Measurements from ENCODE around the gene PRPSAP2.
A peak's percentile ranks its signal among the peaks of the same experiment; 100 is the strongest.
"Not testable (repeated sequence)": the region's sequence is repeated elsewhere in the genome, so short reads cannot be mapped to it uniquely, and the experiment has no call there.

The PRPSAP2 gene, protein sequence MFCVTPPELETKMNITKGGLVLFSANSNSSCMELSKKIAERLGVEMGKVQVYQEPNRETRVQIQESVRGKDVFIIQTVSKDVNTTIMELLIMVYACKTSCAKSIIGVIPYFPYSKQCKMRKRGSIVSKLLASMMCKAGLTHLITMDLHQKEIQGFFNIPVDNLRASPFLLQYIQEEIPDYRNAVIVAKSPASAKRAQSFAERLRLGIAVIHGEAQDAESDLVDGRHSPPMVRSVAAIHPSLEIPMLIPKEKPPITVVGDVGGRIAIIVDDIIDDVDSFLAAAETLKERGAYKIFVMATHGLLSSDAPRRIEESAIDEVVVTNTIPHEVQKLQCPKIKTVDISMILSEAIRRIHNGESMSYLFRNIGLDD

DNA sequence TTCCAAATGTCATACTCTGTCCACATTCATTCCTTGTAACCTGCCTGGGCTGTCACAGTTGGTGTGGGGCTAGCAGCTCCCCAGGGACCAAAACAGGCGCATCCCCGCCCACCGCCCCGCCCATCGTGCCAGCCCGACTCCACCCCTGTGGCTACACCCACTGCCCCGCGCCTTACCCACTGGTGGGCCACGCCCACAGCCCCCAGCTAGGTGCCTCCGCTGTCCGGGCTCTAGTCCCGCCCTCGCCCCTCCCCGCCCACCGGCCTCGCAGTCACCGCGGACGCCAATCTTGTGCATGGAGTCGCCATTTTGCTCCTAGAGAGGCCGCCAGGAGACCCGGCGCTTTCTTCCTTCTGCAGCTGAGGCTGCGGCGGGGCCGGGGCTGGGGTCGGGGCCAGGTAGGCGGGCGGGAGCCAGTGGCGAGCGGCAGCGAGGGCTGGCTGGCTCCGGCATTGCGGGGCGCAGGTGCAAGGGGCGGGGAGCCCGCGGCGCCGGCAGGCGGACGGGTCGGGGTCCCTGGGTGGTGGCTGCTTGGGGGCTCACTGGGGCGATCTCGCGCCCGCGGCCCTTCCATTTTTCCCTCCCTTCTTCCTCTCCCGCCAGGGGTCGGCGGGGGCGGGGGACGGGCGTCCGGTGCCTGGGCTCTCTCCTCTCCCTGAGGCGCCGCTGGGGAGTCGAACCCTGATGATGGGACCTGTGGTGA is at the start of gene PRPSAP2:
PRPSAP2 (plus strand) TSS at position 268 of the 703 bp plus-strand sequence. CDS start 7,703 bp downstream, outside the sequence.
- H3K9ac ChIP-seq (ENCODE audit: low read length in 2 of 2): peak within 1 kb of the TSS; percentile 84 to 85
- peaks cover 15% of the 10 kb centered on the region for H3K4me1 ChIP-seq (ENCODE audit: control insufficient read depth, insufficient read depth, low read length)
- H3K4me3 ChIP-seq (ENCODE audit: low read length in 2 of 2): peak within 1 kb of the TSS; percentile 81 to 86
- no peaks in the 10 kb centered on the region for H3K27me3 ChIP-seq (ENCODE audit: control insufficient read depth in 1 of 2, insufficient read depth in 2 of 2, low read length in 2 of 2)
- peak within 1 kb of the TSS; percentile 81 for H3K27ac ChIP-seq (ENCODE audit: low read length)
- H3K9me3 ChIP-seq (ENCODE audit: control insufficient read depth in 2 of 2, low read length in 2 of 2): no peaks in the 10 kb centered on the region
- H3K36me3 ChIP-seq (ENCODE audit: control insufficient read depth in 2 of 2, insufficient read depth in 2 of 2, low read length in 2 of 2): no peaks in the 10 kb centered on the region

DNA sequence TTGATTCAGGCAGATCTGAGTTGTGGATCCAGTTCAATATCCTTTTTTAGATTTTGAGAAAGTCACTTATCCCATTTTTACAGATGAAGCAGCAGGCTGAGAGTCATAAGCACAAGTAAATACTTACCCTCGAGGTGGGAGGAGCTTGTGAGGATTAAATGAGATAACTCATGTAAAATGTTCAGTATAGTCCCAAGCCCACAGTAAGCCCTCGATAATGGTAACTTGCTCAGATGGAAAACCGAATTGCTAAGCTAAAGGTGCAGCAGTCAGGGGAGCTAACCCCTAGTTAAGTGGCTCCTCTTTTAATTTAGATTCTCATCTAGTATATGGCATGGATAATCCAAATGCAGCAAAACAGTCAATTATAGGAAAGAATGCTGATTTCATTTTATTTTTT is 42.0 kb upstream of the PRPSAP2 start:
- H3K4me3 ChIP-seq (ENCODE audit: low read length in 2 of 2); H3K9me3 ChIP-seq (ENCODE audit: control insufficient read depth in 2 of 2, low read length in 2 of 2); H3K27me3 ChIP-seq (ENCODE audit: control insufficient read depth in 1 of 2, insufficient read depth in 2 of 2, low read length in 2 of 2); H3K4me1 ChIP-seq (ENCODE audit: control insufficient read depth, insufficient read depth, low read length); H3K9ac ChIP-seq (ENCODE audit: low read length in 2 of 2); H3K27ac ChIP-seq (ENCODE audit: low read length); H3K36me3 ChIP-seq (ENCODE audit: control insufficient read depth in 2 of 2, insufficient read depth in 2 of 2, low read length in 2 of 2): not testable (repeated sequence)

DNA sequence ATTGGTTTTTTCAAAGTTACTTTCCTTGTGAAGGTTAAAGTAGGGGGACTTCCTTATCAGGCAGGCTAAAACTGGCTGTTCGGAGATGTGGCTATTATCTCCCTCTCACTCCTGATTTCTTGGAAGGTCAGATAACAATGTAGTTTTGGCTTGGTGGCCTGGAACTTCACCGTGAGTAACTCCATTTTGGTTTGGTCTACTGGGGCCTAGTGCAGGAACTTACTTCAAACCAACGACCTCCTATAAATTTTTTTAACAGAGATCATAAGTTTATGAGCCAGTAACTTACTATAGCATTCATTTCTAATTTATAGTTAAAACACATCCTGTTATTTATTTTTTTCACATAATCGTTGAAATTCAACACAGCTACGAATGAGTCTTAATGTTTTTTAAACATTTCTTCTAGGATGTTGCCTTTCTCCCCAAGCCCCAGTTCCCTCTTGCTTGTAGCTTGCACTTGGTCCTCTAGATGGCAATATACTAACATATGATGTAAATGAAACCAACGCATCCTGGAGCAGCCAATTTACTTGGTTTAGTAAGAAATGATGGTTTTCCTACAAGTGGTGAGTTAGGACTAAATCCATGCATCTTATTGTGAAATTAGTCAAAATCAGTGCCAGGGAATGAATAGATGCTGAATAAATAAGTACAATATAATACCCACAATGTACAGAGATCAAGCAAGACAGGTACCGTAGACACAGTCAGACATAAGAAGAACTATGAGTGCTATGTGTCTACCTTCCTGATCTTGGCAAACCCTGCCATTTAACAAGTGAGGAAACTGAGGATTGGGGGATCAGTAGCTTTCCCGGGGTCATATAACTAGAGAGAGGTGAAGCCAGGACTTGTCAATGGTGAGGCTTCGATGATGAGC is 41.2 kb upstream of the PRPSAP2 start:
- H3K36me3 ChIP-seq (ENCODE audit: control insufficient read depth in 2 of 2, insufficient read depth in 2 of 2, low read length in 2 of 2); H3K9me3 ChIP-seq (ENCODE audit: control insufficient read depth in 2 of 2, low read length in 2 of 2); H3K27ac ChIP-seq (ENCODE audit: low read length); H3K27me3 ChIP-seq (ENCODE audit: control insufficient read depth in 1 of 2, insufficient read depth in 2 of 2, low read length in 2 of 2); H3K4me3 ChIP-seq (ENCODE audit: low read length in 2 of 2); H3K4me1 ChIP-seq (ENCODE audit: control insufficient read depth, insufficient read depth, low read length); H3K9ac ChIP-seq (ENCODE audit: low read length in 2 of 2): not testable (repeated sequence)

DNA sequence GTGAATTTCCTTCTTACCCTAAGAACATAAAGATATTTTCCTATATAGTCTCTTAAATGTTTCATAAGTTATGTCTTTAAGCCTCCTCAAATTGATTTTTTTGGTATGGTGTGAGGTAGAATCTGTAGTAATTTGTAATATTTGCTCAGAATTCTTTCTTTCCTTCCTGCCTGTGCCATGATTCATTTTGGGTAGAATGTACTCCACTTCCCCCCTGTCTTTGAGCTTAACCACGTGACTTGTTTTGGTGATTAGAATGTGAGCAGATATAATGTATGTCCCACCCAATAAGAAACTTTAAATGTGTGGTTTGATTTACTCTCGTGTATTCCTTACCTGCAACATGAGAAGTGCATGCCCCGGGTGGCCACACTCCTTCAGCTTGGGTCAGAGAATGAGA is 36.5 kb upstream of the PRPSAP2 start:
- H3K9ac ChIP-seq (ENCODE audit: low read length in 2 of 2); H3K9me3 ChIP-seq (ENCODE audit: control insufficient read depth in 2 of 2, low read length in 2 of 2): not testable (repeated sequence)

DNA sequence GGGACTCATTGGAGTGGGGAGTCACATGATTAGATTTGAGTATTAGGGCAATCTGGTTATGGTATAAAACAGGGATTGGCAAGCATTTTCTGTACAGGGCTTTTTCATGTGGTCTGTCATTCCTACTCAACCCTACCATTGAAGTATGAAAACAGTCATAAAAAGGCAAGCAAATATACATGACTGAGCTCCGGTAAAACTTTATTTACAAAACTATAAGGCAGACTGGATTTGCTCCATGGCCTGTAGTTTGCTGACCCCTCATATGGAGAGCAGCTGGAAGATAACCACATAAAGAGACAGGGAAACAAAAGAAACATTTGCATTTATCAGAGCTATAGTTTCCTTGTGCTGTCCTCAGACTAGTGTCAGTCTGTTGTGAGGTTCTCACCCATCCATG is 30.3 kb upstream of the PRPSAP2 start:
- not testable (repeated sequence) for H3K4me3 ChIP-seq (ENCODE audit: low read length in 2 of 2); H3K9me3 ChIP-seq (ENCODE audit: control insufficient read depth in 2 of 2, low read length in 2 of 2); H3K9ac ChIP-seq (ENCODE audit: low read length in 2 of 2); H3K27me3 ChIP-seq (ENCODE audit: control insufficient read depth in 1 of 2, insufficient read depth in 2 of 2, low read length in 2 of 2); H3K36me3 ChIP-seq (ENCODE audit: control insufficient read depth in 2 of 2, insufficient read depth in 2 of 2, low read length in 2 of 2); H3K4me1 ChIP-seq (ENCODE audit: control insufficient read depth, insufficient read depth, low read length); H3K27ac ChIP-seq (ENCODE audit: low read length)

More for the DNA sequence above, 36.5 kb upstream of the PRPSAP2 start:
- not testable (repeated sequence) for H3K27me3 ChIP-seq (ENCODE audit: control insufficient read depth in 1 of 2, insufficient read depth in 2 of 2, low read length in 2 of 2); H3K4me1 ChIP-seq (ENCODE audit: control insufficient read depth, insufficient read depth, low read length); H3K4me3 ChIP-seq (ENCODE audit: low read length in 2 of 2); H3K27ac ChIP-seq (ENCODE audit: low read length); H3K36me3 ChIP-seq (ENCODE audit: control insufficient read depth in 2 of 2, insufficient read depth in 2 of 2, low read length in 2 of 2)

DNA sequence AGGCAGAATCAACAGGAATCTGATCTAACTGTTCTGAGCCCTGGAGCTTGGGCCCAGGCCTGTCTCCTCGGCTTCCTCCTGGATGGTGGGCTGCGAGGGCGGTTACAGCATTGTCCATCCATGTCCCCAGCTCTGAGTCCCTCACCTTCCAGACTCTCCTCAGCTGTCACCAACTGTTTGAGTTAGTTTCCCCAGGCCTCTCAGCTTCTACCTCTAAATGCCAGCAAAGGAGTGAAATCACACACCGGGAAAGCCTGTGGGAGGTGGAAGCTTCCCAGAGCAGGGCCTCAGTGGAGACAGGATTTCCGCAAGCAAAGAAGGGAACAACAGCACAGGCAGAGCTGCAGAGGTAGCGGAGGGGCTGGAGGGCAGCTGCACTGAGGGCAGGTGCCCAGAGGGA is 9.4 kb upstream of the PRPSAP2 start:
- Histone ChIP-seq H3K9ac (ENCODE audit: low read length in 2 of 2) (no peak overlapping the region), H3K9me3 (ENCODE audit: control insufficient read depth in 2 of 2, low read length in 2 of 2) (no peaks in the 10 kb centered on the region), H3K4me1 (ENCODE audit: control insufficient read depth, insufficient read depth, low read length) (no peaks in the 10 kb centered on the region)

DNA sequence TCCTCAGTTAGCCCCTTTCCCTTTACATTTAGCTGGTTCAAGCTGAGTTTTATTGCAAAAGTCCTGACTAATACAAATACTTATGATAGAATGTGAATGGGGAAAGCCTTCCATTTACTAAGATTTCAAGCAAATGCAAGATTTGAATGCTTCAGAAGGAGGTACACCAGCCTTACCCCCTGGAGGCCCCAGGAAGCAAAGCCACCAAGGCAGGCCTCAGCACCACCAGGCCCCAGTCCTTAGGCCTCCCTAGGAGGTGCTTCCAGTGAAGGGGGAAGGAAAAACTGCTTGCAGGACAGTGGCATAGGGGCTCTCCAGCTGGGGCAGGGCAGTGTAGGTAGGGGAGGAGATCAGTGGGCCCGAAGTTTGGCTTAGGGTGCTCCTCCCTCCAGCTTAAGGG is 7.3 kb upstream of the PRPSAP2 start:
- Histone ChIP-seq H3K4me3 (ENCODE audit: low read length in 2 of 2) (no peak overlapping the region), H3K27me3 (ENCODE audit: control insufficient read depth in 1 of 2, insufficient read depth in 2 of 2, low read length in 2 of 2) (peaks cover 0 to 3% of the 10 kb centered on the region in 2 donors), H3K36me3 (ENCODE audit: control insufficient read depth in 2 of 2, insufficient read depth in 2 of 2, low read length in 2 of 2) (no peaks in the 10 kb centered on the region), H3K9ac (ENCODE audit: low read length in 2 of 2) (no peak overlapping the region), H3K4me1 (ENCODE audit: control insufficient read depth, insufficient read depth, low read length) (peaks cover 7% of the 10 kb centered on the region), H3K27ac (ENCODE audit: low read length) (no peak overlapping the region), H3K9me3 (ENCODE audit: control insufficient read depth in 2 of 2, low read length in 2 of 2) (no peaks in the 10 kb centered on the region)

More for the DNA sequence above, 9.4 kb upstream of the PRPSAP2 start:
- Histone ChIP-seq H3K36me3 (ENCODE audit: control insufficient read depth in 2 of 2, insufficient read depth in 2 of 2, low read length in 2 of 2) (no peaks in the 10 kb centered on the region), H3K27me3 (ENCODE audit: control insufficient read depth in 1 of 2, insufficient read depth in 2 of 2, low read length in 2 of 2) (peaks cover 0 to 3% of the 10 kb centered on the region in 2 donors), H3K4me3 (ENCODE audit: low read length in 2 of 2) (no peak overlapping the region), H3K27ac (ENCODE audit: low read length) (no peak overlapping the region)

DNA sequence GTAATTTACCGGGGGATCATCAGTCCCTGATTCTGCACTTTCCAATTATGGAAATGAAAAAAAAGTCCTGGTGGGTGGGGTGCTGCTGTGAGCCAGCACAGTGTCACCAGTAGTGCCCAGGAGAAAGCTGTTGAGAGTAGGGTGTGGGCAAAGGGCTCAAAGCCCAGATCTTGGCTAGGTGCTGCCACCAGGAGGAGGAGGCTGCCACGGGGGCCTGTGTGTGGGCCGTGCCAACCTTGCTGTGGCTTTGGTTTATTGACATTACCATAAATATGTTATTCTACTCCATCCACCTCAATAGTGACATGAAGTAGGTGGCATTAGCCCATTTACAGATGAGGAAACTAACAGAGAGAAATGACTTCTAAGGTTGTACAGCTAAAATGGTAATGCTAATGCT is 6.7 kb upstream of the PRPSAP2 start:
- peaks cover 11% of the 10 kb centered on the region for H3K4me1 ChIP-seq (ENCODE audit: control insufficient read depth, insufficient read depth, low read length)
- H3K9me3 ChIP-seq (ENCODE audit: control insufficient read depth in 2 of 2, low read length in 2 of 2): no peaks in the 10 kb centered on the region
- H3K27ac ChIP-seq (ENCODE audit: low read length): no peak overlapping the region
- no peaks in the 10 kb centered on the region for H3K36me3 ChIP-seq (ENCODE audit: control insufficient read depth in 2 of 2, insufficient read depth in 2 of 2, low read length in 2 of 2)
- peaks cover 0 to 3% of the 10 kb centered on the region in 2 donors for H3K27me3 ChIP-seq (ENCODE audit: control insufficient read depth in 1 of 2, insufficient read depth in 2 of 2, low read length in 2 of 2)
- no peak overlapping the region for H3K4me3 ChIP-seq (ENCODE audit: low read length in 2 of 2)
- no peak overlapping the region for H3K9ac ChIP-seq (ENCODE audit: low read length in 2 of 2)

DNA sequence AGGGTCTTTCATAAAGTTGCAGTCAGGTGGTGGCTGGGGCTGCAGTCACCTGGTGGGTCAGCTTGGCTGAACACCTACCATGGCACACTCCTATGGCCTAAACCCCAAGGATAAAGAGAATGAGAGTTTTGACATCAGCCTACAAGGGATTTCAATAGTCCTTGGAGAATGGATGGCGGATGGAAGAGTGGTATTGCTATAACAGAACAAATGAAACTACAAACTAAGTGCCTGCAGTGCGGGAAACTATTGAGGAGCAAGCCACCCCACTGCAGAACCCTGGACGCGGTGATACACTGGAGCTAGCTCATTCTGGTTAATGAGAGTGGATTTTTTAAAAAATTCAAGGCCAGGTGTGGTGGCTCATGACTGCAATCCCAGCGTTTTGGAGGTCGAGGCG is 3.0 kb upstream of the PRPSAP2 start:
- H3K9me3 ChIP-seq (ENCODE audit: control insufficient read depth in 2 of 2, low read length in 2 of 2): no peaks in the 10 kb centered on the region
- H3K27me3 ChIP-seq (ENCODE audit: control insufficient read depth in 1 of 2, insufficient read depth in 2 of 2, low read length in 2 of 2): no peaks in the 10 kb centered on the region
- H3K4me3 ChIP-seq (ENCODE audit: low read length in 2 of 2): no peak overlapping the region
- H3K9ac ChIP-seq (ENCODE audit: low read length in 2 of 2): no peak overlapping the region
- no peak overlapping the region for H3K27ac ChIP-seq (ENCODE audit: low read length)
- H3K4me1 ChIP-seq (ENCODE audit: control insufficient read depth, insufficient read depth, low read length): peaks cover 15% of the 10 kb centered on the region
- H3K36me3 ChIP-seq (ENCODE audit: control insufficient read depth in 2 of 2, insufficient read depth in 2 of 2, low read length in 2 of 2): no peaks in the 10 kb centered on the region

DNA sequence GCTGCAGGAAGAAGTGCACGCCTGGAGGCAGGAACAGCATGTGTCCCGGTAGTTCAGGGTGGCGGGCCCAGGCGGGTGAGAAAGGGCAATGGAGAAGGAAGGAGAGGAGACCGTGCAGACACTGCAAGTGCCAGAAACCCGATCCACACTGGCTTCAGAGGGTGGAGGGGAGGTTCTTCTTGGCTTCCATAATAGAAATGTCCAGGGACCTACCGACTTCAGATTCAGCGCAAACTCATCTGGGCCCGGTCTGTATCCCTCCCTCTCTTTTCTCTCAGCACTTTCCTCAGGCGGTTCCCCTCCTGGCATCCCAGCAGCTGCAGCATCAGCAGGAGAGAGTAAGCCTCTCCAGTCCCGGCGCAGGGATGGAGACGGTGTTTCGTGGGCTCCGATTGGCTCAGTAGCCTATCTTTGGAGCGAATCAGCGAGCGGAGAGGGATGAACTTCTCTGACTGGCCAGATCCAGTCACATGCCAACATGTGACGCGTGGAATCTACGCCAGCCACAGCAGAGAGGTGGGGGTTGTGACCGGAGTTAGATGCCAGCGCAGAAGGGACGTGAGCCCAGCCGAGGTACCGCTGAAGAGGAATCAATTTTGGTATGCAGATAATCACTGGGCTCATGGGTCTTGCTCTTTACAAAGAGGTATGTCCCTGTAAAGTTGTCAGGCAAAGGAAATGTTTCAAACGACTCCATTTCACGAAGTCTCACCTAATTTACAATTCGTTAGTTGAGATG is 1.9 kb upstream of the PRPSAP2 start:
- no peaks in the 10 kb centered on the region for H3K27me3 ChIP-seq (ENCODE audit: control insufficient read depth in 1 of 2, insufficient read depth in 2 of 2, low read length in 2 of 2)
- no peaks in the 10 kb centered on the region for H3K36me3 ChIP-seq (ENCODE audit: control insufficient read depth in 2 of 2, insufficient read depth in 2 of 2, low read length in 2 of 2)
- peaks cover 15% of the 10 kb centered on the region for H3K4me1 ChIP-seq (ENCODE audit: control insufficient read depth, insufficient read depth, low read length)
- no peaks in the 10 kb centered on the region for H3K9me3 ChIP-seq (ENCODE audit: control insufficient read depth in 2 of 2, low read length in 2 of 2)
- H3K4me3 ChIP-seq (ENCODE audit: low read length in 2 of 2): peak overlapping the region; percentile 82 to 93
- H3K27ac ChIP-seq (ENCODE audit: low read length): peak overlapping the region; percentile 75
- H3K9ac ChIP-seq (ENCODE audit: low read length in 2 of 2): peak overlapping the region; percentile 80 to 82

Data from stomach smooth muscle (tissue), 2 donors.